ENCODE data around the gene SYK. TPM values are rescaled to one million over a fixed set of nuclear protein-coding genes. Genes with fewer than 3 reads are reported as not detected.
A peak's percentile ranks its signal among the peaks of the same experiment; 100 is the strongest.

The SYK gene
- polyA plus RNA-seq, 6 donors from 2014 or later = 163 to 261 (median 214) TPM

DNA sequence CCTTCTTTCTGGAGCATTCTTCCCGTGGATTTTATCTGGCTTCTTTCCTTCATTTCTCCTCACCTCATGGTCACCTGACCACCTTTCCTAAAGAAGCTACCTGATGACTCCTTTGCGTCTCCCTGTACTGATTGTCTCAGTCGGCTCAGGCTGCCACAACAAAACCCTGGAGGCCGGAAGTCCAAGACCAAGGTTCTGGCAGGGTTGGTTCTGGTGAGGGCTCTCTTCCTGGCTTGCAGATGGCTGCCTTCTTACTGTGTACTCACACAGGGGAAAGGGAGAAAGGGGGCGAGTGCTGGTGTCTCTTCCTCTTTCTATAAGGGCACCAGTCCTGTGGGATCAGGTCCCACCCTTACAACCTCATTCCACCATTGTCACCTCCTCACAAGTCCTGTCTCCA is 140.0 kb downstream of the SYK start:
- DNase-seq (no peak), ATAC-seq (ENCODE audit: low read depth in 2 of 2) (no peak)
- peaks cover 0 to 8% of the 10 kb centered on the region in 2 donors for H3K36me3 Mint-ChIP-seq
- H3K4me1 Mint-ChIP-seq = no peaks in the 10 kb centered on the region
- H3K4me3 Mint-ChIP-seq = peak overlapping the region in 1 of 8 donors; percentile 53
- H3K9me3 Mint-ChIP-seq = peaks cover 3 to 13% (median 6%) of the 10 kb centered on the region in 7 donors
- peaks cover 11 to 74% (median 43%) of the 10 kb centered on the region in 3 donors for H3K27me3 Mint-ChIP-seq
- H3K27ac Mint-ChIP-seq = no peak overlapping the region

DNA sequence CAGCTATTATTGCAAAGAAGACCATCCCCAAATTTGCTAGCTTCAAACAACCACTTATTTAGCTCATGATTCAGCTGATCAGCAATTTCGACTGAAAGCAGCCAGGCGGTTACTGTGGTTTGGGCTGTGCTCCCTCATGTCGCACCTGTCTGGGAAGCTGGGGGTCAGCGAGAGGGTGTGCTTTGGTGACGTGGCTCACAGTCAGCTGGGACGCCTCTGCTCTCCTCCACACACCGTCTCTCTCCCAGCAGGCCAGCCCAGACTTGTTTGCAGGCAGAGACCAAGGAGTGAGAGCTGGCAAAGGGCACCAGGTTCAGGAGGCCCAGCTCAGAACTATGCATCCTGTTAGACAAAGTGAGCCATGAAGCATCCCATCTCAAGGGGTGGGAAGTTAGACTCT is 140.9 kb downstream of the SYK start:
- Mint-ChIP-seq H3K9me3 (peaks cover 3 to 13% (median 6%) of the 10 kb centered on the region in 7 donors), H3K36me3 (peaks cover 0 to 8% of the 10 kb centered on the region in 2 donors), H3K27ac (no peak overlapping the region), H3K4me1 (no peaks in the 10 kb centered on the region), H3K27me3 (peaks cover 9 to 71% (median 34%) of the 10 kb centered on the region in 3 donors), H3K4me3 (no peak overlapping the region)
- ATAC-seq (ENCODE audit: low read depth in 2 of 2) (no peak), DNase-seq (no peak)

DNA sequence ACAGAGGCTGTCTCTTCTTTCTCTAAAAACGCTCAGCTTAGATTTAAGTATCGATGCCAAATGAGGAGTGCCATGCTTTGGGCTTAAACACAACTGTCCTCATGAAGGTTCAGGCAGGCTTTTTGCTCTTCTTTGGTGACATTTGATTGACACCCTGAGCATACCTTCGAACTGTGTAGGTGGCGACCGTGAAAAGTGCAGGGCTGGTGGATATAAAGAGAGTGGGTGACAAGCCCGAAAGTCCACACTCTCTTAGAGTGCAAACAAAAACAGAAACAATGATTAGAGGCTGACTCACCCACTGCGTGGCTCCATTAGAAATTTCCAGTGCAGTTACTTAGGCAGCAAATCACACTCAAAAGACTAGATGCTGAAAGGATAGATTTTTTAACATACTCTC is 141.7 kb downstream of the SYK start:
- Mint-ChIP-seq H3K9me3 (peaks cover 3 to 13% (median 6%) of the 10 kb centered on the region in 7 donors), H3K36me3 (peaks cover 0 to 8% of the 10 kb centered on the region in 2 donors), H3K4me3 (no peak overlapping the region), H3K4me1 (no peaks in the 10 kb centered on the region), H3K27me3 (peaks cover 14 to 72% (median 34%) of the 10 kb centered on the region in 3 donors), H3K27ac (no peak overlapping the region)
- DNase-seq (no peak), ATAC-seq (ENCODE audit: low read depth in 2 of 2) (no peak)

DNA sequence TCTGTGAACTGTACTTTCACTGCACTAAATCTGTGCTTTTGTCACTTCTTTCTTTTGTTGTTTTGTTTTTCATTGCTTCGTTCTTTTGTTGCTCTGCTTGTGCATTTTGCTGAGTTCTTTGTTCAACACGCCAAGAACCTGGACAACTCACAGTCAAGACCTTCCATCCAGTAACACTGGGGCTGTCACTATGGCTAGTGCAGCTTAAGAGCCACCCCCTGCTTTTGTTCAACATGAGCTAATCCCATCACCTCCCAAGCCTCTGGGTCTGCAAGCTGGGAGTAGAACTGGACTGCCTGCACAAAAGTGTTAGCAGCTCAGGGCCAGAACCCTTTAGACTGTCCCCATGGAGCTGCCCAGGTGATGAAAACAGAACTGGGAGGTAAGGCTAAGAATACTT is 143.7 kb downstream of the SYK start:
- H3K36me3 Mint-ChIP-seq = peaks cover 0 to 8% of the 10 kb centered on the region in 2 donors
- no peak overlapping the region for H3K27ac Mint-ChIP-seq
- ATAC-seq (ENCODE audit: low read depth in 2 of 2) (no peak), DNase-seq (no peak)
- H3K4me1 Mint-ChIP-seq = no peaks in the 10 kb centered on the region
- peaks cover 0 to 8% (median 5%) of the 10 kb centered on the region in 7 donors for H3K9me3 Mint-ChIP-seq
- peaks cover 24 to 66% (median 36%) of the 10 kb centered on the region in 3 donors for H3K27me3 Mint-ChIP-seq
- H3K4me3 Mint-ChIP-seq = no peak overlapping the region

DNA sequence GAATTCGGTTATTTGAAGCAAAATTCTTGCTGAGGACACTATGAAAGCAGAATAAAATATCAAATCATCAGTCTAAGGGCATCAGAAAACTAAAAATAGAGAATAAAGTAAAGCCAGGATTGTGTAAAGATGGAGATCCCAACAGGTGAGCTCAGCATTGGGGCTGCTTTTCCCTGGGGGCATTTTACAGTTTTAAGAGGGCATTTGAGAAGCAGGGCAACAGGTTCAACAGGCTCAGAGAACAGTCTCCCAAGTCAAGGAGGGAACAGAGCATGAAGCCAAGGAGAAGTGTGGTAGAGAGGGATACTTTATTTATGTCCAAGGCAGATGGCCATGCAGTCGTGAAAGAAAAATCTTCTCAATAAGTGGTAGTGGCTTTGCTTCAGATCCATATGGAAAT is 145.4 kb downstream of the SYK start:
- H3K4me3 Mint-ChIP-seq = no peak overlapping the region
- ATAC-seq (ENCODE audit: low read depth in 2 of 2) (no peak), DNase-seq (no peak)
- no peaks in the 10 kb centered on the region for H3K4me1 Mint-ChIP-seq
- no peaks in the 10 kb centered on the region for H3K9me3 Mint-ChIP-seq
- no peaks in the 10 kb centered on the region for H3K36me3 Mint-ChIP-seq
- no peak overlapping the region for H3K27ac Mint-ChIP-seq
- peaks cover 26 to 50% (median 27%) of the 10 kb centered on the region in 3 donors for H3K27me3 Mint-ChIP-seq

Other genes with a start within 250 kb of the SYK start
- not detected for gene DIRAS2, start 159.0 kb upstream of the SYK start, polyA plus RNA-seq (ENCODE audit: low read depth in 6 of 6)